Fibroblast of pulmonary artery (primary cell): ENCODE results near the gene CTXN3.

Source experiments
- DNase-seq: peaks from one replicate; pipeline ENCODE4 v3.0.0-alpha.2; 2010; ENCODE audit warnings: low read depth
- H3K4me3 ChIP-seq: replicated peaks from 2 replicates; pipeline ENCODE4 v1.5.1; 2011; ENCODE audit warnings: low read depth, mild to moderate bottlenecking, control low read depth, low read length, moderate library complexity
- CTCF ChIP-seq: IDR thresholded peaks from 2 replicates; pipeline ENCODE4 v1.5.1; 2011; ENCODE audit warnings: mild to moderate bottlenecking, control low read depth, low read length, inconsistent platforms; ENCODE audit errors: missing control alignments

CTXN3 gene

GRCh38 chr5:127647361-127647958, 1.4 kb upstream of the CTXN3 start:
- DNase-seq = no peak
- H3K4me3 ChIP-seq = no peak overlapping the region
- no peak for TF ChIP-seq CTCF

- no peak for TF ChIP-seq CTCF
- no peak overlapping the region for H3K4me3 ChIP-seq
- DNase-seq = peak; percentile 40
Observed at GRCh38 chr5:127650022-127650421, 1.1 kb downstream of the CTXN3 start.

GRCh38 chr5:127650649-127651048, 1.8 kb downstream of the CTXN3 start:
- peak; percentile 58 for DNase-seq
- TF ChIP-seq CTCF = no peak
- H3K4me3 ChIP-seq = no peak overlapping the region

GRCh38 chr5:127652952-127653611, 4.2 kb downstream of the CTXN3 start:
- no peak for DNase-seq
- H3K4me3 ChIP-seq = no peak overlapping the region
- TF ChIP-seq CTCF = no peak

GRCh38 chr5:127656825-127657224, 7.9 kb downstream of the CTXN3 start:
- H3K4me3 ChIP-seq = no peak overlapping the region
- no peak for DNase-seq
- TF ChIP-seq CTCF = no peak

- no peak for TF ChIP-seq CTCF
- H3K4me3 ChIP-seq = no peak overlapping the region
- no peak for DNase-seq
Observed at GRCh38 chr5:127660047-127660733, 11.3 kb downstream of the CTXN3 start.
